Measurements from ENCODE around the gene LSM14A. TPM values are rescaled to one million over a fixed set of nuclear protein-coding genes. Genes with fewer than 3 reads are reported as not detected.

LSM14A gene
- total and polyA plus RNA-seq, 2 of the 8 experiments (the other 6 are each of a cell fraction or from before 2014, with no cell fraction given), result 117 to 195 TPM

GRCh38 chr19:34193876-34194275, 21.6 kb downstream of the LSM14A start:
- H3K4ac ChIP-seq (replicated peaks; ENCODE audit: insufficient read length, low read depth, low read length), result no peak overlapping the region
- H2BK12ac ChIP-seq (ENCODE audit: low read depth, low read length), result no peak overlapping the region
- TF ChIP-seq CREB1 (IDR thresholded peaks at IDR 0.05) (no peak), POLR2A (IDR thresholded peaks at IDR 0.05; ENCODE audit: control extremely low read depth in 1 of 2, low read depth in 2 of 2, low read length in 2 of 2) (no peak), TCF12 (IDR thresholded peaks at IDR 0.05; ENCODE audit: low read depth, low read length) (no peak), CBX5 (IDR thresholded peaks at IDR 0.05; ENCODE audit: low read depth, low read length) (no peak), CHD1 (IDR thresholded peaks at IDR 0.05; ENCODE audit: low read depth, low read length) (no peak), JUND (IDR thresholded peaks at IDR 0.05; ENCODE audit: low read length) (no peak), SRF (IDR thresholded peaks at IDR 0.05; ENCODE audit: low read depth, low read length) (no peak), SP2 (IDR thresholded peaks at IDR 0.05; ENCODE audit: low read length) (no peak), CBX8 (IDR thresholded peaks at IDR 0.05; ENCODE audit: borderline replicate concordance, low read depth, low read length) (no peak), BCL11A (IDR thresholded peaks at IDR 0.05; ENCODE audit: low read depth in 2 of 2, low read length in 2 of 2) (no peak), RNF2 (IDR thresholded peaks at IDR 0.05; ENCODE audit: borderline replicate concordance, low read depth, low read length, missing control alignments, poor library complexity, severe bottlenecking) (no peak), POLR2AphosphoS5 (IDR thresholded peaks at IDR 0.05; ENCODE audit: low read depth, low read length) (no peak)
- H2BK5ac ChIP-seq (ENCODE audit: low read depth, low read length), result no peak overlapping the region
- no peak overlapping the region for H3K56ac ChIP-seq (replicated peaks; ENCODE audit: insufficient read length, low read depth, low read length)
- 79% methylated on average over 4 of the region's 4 CpGs; no CpG with 5 or more reads in 1 of the 2 experiments for WGBS, 2 experiments (ENCODE audit: extremely low coverage in 1 of 2, insufficient coverage in 1 of 2, insufficient read length in 1 of 2, insufficient replicate concordance in 2 of 2, low coverage in 1 of 2, low lambda C conversion rate in 2 of 2, missing lambda C conversion rate in 1 of 2)
- H2AFZ ChIP-seq (ENCODE audit: low read length), result no peak overlapping the region
- H3K27ac ChIP-seq (ENCODE audit: low read depth, low read length), result no peak overlapping the region
- no peak overlapping the region for H3K18ac ChIP-seq (ENCODE audit: extremely low read depth, low read length)
- DNase-seq (ENCODE audit: low read depth in 1 of 2, low spot score in 2 of 2) (no peak), FAIRE-seq (no peak)
- no peak overlapping the region for H4K5ac ChIP-seq (ENCODE audit: insufficient read length, low read depth, low read length)
- H3K79me1 ChIP-seq (ENCODE audit: low read depth, low read length), result no peaks in the 10 kb centered on the region
- no peak overlapping the region for H3K4me3 ChIP-seq (ENCODE audit: extremely low read depth in 1 of 4, insufficient read depth in 2 of 4, low read depth in 3 of 4, low read length in 4 of 4)
- CTCF ChIA-PET (ENCODE audit: partially characterized antibody), result interaction anchor here (1.2 kb wide), 1 partner anchor 26 kb away, joined by 3 read pairs; no protein-coding TSS in a partner anchor
- no peak overlapping the region for H2BK120ac ChIP-seq (replicated peaks; ENCODE audit: low read depth, low read length)
- H4K8ac ChIP-seq (ENCODE audit: extremely low read depth, insufficient read depth, low read length), result no peak overlapping the region
- no peaks in the 10 kb centered on the region for H3K23me2 ChIP-seq (ENCODE audit: low read depth, low read length)
- H2BK20ac ChIP-seq (ENCODE audit: low read length), result no peak overlapping the region
- no peak overlapping the region for H3K4me2 ChIP-seq (ENCODE audit: insufficient read depth in 1 of 2, low read depth in 2 of 2, low read length in 2 of 2)
- no peak overlapping the region for H3K23ac ChIP-seq (ENCODE audit: insufficient read length)
- peaks cover 3 to 68% of the 10 kb centered on the region in 2 experiments for H3K79me2 ChIP-seq (ENCODE audit: control insufficient read depth in 1 of 2, insufficient read depth in 2 of 2, low read length in 2 of 2)
- no peak overlapping the region for H4K91ac ChIP-seq (replicated peaks; ENCODE audit: insufficient read length, low read length)
- H3K9me3 ChIP-seq (ENCODE audit: insufficient read depth in 2 of 2, low read depth in 1 of 2, low read length in 1 of 2), result no peaks in the 10 kb centered on the region
- no peak overlapping the region for H3K14ac ChIP-seq (ENCODE audit: insufficient read length)
- no peak overlapping the region for H2BK15ac ChIP-seq (ENCODE audit: low read length)
- H2AK5ac ChIP-seq (ENCODE audit: low read depth, low read length), result no peak overlapping the region
- no peak overlapping the region for H3K9ac ChIP-seq (replicated peaks in 1 of 4; ENCODE audit: extremely low read depth in 1 of 4, low read depth in 3 of 4, low read length in 3 of 4)
- H3K36me3 ChIP-seq (ENCODE audit: control insufficient read depth in 2 of 4, insufficient read depth in 4 of 4, low read length in 3 of 4), result peaks cover 4 to 46% (median 31%) of the 10 kb centered on the region in 4 experiments
- POLR2A ChIA-PET (ENCODE audit: partially characterized antibody), result interaction anchor here (1.0 to 2.4 kb wide), 3 partner anchors 8 to 20 kb away, joined by 3 to 11 read pairs (median 6); no protein-coding TSS in a partner anchor
- no peaks in the 10 kb centered on the region; a peak in 1 of 7 replicates for H3K4me1 ChIP-seq (replicated peaks in 1 of 4; ENCODE audit: control insufficient read depth in 3 of 4, insufficient read depth in 4 of 4, low read length in 3 of 4)
- no peaks in the 10 kb centered on the region for H3K27me3 ChIP-seq (replicated peaks in 1 of 4; ENCODE audit: control insufficient read depth in 3 of 4, extremely low read depth in 1 of 4, insufficient read depth in 3 of 4, low read length in 3 of 4)
- H4K20me1 ChIP-seq (replicated peaks in 1 of 2; ENCODE audit: control insufficient read depth in 1 of 2, insufficient read depth in 2 of 2, low read length in 2 of 2), result peaks cover 9 to 10% of the 10 kb centered on the region in 2 experiments
